IMR-90 (cell line): ENCODE data around the gene LTB4R.

Experiments
- CEBPB ChIP-seq: IDR thresholded peaks from 2 replicates; pipeline ENCODE4 v1.6.1; 2012; ENCODE audit warnings: low read depth, low read length, improper control_type of control experiment
- FOS ChIP-seq: fragments of 150-350 bp; IDR thresholded peaks from 2 replicates; pipeline ENCODE4 v1.6.1; 2016; ENCODE audit warnings: low read depth, low read length
- MXI1 ChIP-seq: IDR thresholded peaks from 2 replicates; pipeline ENCODE4 v1.6.1; 2012; ENCODE audit warnings: low read depth, mild to moderate bottlenecking, low read length, moderate library complexity, borderline replicate concordance
- POLR2A ChIP-seq: IDR thresholded peaks from 2 replicates; pipeline ENCODE4 v1.6.1; 2012; ENCODE audit warnings: mild to moderate bottlenecking, low read depth, low read length
- RAD21 ChIP-seq: IDR thresholded peaks from 2 replicates; pipeline ENCODE4 v1.6.1; 2012; ENCODE audit warnings: low read length, improper control_type of control experiment
- TF ChIP-seq, protein P1 (sequence below): conservative IDR thresholded peaks from 2 replicates; pipeline ENCODE4 v1.5.1; 2012; ENCODE audit warnings: mild to moderate bottlenecking, low read depth, low read length, improper control_type of control experiment

DNA sequence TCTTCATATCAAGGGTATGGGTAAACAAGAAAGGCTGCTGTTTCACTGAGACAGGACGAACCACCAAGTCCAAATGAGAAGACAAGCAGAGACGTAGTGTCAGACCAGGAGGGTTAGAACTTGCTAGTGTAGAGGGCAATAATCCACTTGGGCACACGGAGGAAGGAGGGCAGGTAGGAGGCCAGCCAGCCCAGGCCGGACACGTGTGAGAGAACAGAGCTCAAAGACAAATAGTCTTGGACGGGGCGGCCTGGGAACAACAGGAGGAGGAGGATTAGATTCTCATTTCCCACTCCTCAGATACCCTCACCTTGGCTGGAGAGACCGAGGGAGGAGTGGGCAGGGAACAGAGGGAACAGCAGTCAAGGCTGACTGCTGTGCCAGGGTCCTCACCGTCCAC, 20.6 kb upstream of the LTB4R start:
- no peak for TF ChIP-seq POLR2A
- TF ChIP-seq FOS = no peak
- TF ChIP-seq, protein P1, sequence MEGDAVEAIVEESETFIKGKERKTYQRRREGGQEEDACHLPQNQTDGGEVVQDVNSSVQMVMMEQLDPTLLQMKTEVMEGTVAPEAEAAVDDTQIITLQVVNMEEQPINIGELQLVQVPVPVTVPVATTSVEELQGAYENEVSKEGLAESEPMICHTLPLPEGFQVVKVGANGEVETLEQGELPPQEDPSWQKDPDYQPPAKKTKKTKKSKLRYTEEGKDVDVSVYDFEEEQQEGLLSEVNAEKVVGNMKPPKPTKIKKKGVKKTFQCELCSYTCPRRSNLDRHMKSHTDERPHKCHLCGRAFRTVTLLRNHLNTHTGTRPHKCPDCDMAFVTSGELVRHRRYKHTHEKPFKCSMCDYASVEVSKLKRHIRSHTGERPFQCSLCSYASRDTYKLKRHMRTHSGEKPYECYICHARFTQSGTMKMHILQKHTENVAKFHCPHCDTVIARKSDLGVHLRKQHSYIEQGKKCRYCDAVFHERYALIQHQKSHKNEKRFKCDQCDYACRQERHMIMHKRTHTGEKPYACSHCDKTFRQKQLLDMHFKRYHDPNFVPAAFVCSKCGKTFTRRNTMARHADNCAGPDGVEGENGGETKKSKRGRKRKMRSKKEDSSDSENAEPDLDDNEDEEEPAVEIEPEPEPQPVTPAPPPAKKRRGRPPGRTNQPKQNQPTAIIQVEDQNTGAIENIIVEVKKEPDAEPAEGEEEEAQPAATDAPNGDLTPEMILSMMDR = no peak
- TF ChIP-seq MXI1 = no peak
- TF ChIP-seq CEBPB = no peak
- TF ChIP-seq RAD21 = no peak
